Vagina (tissue), 2 donors: Measurements from ENCODE around the gene PALLD.

Experiments used
- POLR2A ChIP-seq, 2 donors: fragments of 450-650 bp; IDR thresholded peaks; one replicate each; pipeline ENCODE4 v1.6.1; 2017; ENCODE audit warnings: antibody characterized with exemption in 2 of 2, mild to moderate bottlenecking in 2 of 2, moderate library complexity in 2 of 2
- POLR2AphosphoS5 ChIP-seq, 2 donors: sonication (generic); formaldehyde crosslinking; IDR thresholded peaks; one replicate each; pipeline ENCODE4 v1.9.0; 2017; ENCODE audit warnings: antibody characterized with exemption in 2 of 2, mild to moderate bottlenecking in 2 of 2, low read depth in 1 of 2; ENCODE audit not compliant: insufficient read depth in 1 of 2
- TF ChIP-seq, protein P1 (sequence below), 3 experiments: fragments of 450-650 bp in 2 of 3; fragments of 200-600 bp in 1 of 3; sonication (generic) in 1 of 3; IDR thresholded peaks; one replicate each; pipeline ENCODE4 v1.5.1; 2017 to 2019; ENCODE audit warnings: antibody characterized with exemption in 3 of 3, mild to moderate bottlenecking in 2 of 3, moderate library complexity in 2 of 3

DNA sequence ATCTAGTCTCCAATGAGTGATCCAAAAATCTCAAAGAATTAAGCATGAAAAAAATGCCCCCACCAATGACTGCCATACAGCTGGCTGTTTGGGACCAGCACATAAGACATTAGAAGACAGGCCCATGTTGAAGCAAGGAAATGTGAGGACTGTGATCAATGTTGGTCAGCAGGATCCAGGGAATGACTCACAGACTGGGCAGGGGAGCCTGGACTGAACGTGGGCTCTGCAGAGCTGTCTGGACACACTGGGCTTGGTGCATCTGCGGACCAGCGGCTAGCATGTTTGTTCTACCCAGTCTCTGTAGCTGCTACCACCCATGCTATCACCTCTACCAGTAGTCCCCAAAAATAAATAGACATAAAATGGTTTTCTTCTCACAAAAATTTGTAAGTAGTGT is 108.6 kb downstream of the PALLD start:
- TF ChIP-seq, protein P1, sequence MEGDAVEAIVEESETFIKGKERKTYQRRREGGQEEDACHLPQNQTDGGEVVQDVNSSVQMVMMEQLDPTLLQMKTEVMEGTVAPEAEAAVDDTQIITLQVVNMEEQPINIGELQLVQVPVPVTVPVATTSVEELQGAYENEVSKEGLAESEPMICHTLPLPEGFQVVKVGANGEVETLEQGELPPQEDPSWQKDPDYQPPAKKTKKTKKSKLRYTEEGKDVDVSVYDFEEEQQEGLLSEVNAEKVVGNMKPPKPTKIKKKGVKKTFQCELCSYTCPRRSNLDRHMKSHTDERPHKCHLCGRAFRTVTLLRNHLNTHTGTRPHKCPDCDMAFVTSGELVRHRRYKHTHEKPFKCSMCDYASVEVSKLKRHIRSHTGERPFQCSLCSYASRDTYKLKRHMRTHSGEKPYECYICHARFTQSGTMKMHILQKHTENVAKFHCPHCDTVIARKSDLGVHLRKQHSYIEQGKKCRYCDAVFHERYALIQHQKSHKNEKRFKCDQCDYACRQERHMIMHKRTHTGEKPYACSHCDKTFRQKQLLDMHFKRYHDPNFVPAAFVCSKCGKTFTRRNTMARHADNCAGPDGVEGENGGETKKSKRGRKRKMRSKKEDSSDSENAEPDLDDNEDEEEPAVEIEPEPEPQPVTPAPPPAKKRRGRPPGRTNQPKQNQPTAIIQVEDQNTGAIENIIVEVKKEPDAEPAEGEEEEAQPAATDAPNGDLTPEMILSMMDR (IDR thresholded peaks at IDR 0.05): no peak
- TF ChIP-seq POLR2AphosphoS5 (IDR thresholded peaks at IDR 0.05; ENCODE audit: insufficient read depth in 1 of 2, low read depth in 1 of 2) (no peak), POLR2A (IDR thresholded peaks at IDR 0.05) (no peak)
